Measurements from ENCODE around the gene ATXN7L1.

The ATXN7L1 gene

DNA sequence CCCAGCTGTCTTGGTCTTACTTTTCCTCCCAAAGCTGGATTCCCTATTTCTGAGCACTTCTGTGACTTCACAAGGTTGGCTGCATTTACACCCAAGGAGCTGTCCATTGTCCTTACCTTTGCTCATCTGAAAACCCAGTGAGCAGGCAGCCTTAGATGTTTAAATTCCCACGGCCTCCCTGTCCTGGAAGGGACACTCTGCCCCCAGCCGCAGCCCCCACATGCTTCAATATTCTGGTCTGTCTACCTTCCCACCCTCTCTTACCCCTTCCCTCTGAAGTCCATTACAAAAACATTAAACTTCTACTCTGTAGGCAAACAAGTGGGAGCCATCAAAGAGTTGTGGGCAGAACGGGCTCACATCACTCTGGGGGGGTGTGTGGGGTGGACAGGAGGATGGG is 221.3 kb downstream of the ATXN7L1 start:
- no peak for TF ChIP-seq CTCF (IDR thresholded peaks at IDR 0.05; ENCODE audit: low read depth, low read length, missing control alignments)
- H3K4me3 ChIP-seq (ENCODE audit: low read depth, low read length) = no peak overlapping the region
- DNase-seq (ENCODE audit: low read depth) = no peak

GRCh38 chr7:105654095-105654686 is 222.2 kb downstream of the ATXN7L1 start:
- TF ChIP-seq CTCF (IDR thresholded peaks at IDR 0.05; ENCODE audit: low read depth, low read length, missing control alignments) = no peak
- no peak overlapping the region for H3K4me3 ChIP-seq (ENCODE audit: low read depth, low read length)

GRCh38 chr7:105653441-105654005 is 222.9 kb downstream of the ATXN7L1 start:
- TF ChIP-seq CTCF (IDR thresholded peaks at IDR 0.05; ENCODE audit: low read depth, low read length, missing control alignments) = no peak
- DNase-seq (ENCODE audit: low read depth) = no peak
- no peak overlapping the region for H3K4me3 ChIP-seq (ENCODE audit: low read depth, low read length)

More at GRCh38 chr7:105654095-105654686, 222.2 kb downstream of the ATXN7L1 start:
- DNase-seq (ENCODE audit: low read depth) = no peak

DNA sequence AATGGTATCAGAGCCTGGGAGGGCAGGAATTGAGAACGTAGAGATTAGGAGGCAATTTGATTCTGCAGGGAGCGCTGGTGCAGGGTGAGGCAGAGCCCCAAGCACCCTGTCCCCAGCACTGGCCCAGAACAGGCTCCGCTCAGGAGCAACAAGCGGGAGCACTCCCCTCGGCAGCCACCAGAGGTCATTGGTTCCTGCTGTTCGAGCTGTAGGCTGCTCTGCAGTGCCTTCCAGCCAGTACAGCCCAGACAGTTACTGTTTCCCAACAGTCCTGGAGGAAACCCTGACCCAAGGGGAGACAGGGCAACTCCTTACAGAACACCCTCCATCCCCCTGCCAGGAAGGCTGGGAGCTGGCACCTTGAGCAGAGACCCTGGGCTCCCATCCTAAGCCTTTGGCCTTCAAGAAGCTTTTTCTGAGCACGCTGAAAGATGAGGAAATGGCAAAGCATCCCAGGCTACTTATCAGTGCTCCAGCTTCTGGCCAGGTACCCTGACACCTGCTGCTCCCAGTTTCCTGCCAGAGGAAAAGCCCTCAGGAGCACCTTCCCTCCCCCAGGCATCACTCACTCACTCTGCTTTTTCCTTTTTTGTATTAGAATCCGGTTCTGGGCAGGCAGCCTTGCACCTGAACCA is 223.9 kb downstream of the ATXN7L1 start:
- DNase-seq (ENCODE audit: low read depth) = no peak
- peak; percentile 97 for TF ChIP-seq CTCF (IDR thresholded peaks at IDR 0.05; ENCODE audit: low read depth, low read length, missing control alignments)
- no peak overlapping the region for H3K4me3 ChIP-seq (ENCODE audit: low read depth, low read length)

DNA sequence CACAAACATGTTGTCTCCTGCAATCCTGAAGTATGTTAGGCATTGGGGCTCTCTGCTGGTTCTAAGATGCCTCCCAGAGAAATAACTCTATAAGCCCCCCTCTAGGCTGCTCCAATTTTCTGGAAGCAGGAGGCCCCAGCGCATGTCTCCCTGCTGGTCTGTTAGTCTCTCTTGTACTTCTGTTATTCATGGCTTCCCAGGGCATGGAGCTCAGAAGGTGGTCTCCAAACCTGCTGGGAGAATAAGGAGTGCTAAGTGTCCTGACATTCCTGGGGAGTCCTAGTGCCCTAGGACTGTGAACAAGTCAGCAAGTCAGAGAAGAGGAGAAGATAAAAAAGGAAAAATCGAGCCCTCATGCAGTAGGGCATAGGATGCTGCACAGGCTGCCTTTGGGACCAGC is 224.6 kb downstream of the ATXN7L1 start:
- TF ChIP-seq CTCF (IDR thresholded peaks at IDR 0.05; ENCODE audit: low read depth, low read length, missing control alignments) = no peak
- DNase-seq (ENCODE audit: low read depth) = no peak
- no peak overlapping the region for H3K4me3 ChIP-seq (ENCODE audit: low read depth, low read length)

- H3K4me3 ChIP-seq (ENCODE audit: low read depth, low read length) = no peak overlapping the region
- TF ChIP-seq CTCF (IDR thresholded peaks at IDR 0.05; ENCODE audit: low read depth, low read length, missing control alignments) = no peak
- no peak for DNase-seq (ENCODE audit: low read depth)
Measured at GRCh38 chr7:105650382-105650970, 225.9 kb downstream of the ATXN7L1 start.

Measured in GM12864 (cell line).